Central memory CD8-positive, alpha-beta T cell (primary cell): ENCODE data around the gene LRG1.

Source experiments
- ATAC-seq: fragments of 150-1000 bp; cut with Tn5 transposase; replicated peaks from 2 replicates; pipeline ENCODE4 v1.10.0; 2022; ENCODE audit warnings: mild to moderate bottlenecking, moderate FRiP score, moderate number of reproducible peaks; ENCODE audit not compliant: poor library complexity, severe bottlenecking; ENCODE audit errors: extremely low read depth
- DNase-seq, 2 donors: peaks; one replicate each; pipeline ENCODE4 v3.0.0; 2021; ENCODE audit warnings: low spot score in 2 of 2
- H3K27ac Mint-ChIP-seq: one replicate; pipeline ENCODE4 v1.8.0; 2022; ENCODE audit warnings: low read depth, mild to moderate bottlenecking, moderate library complexity, mixed read lengths
- H3K27me3 Mint-ChIP-seq: one replicate; pipeline ENCODE4 v1.8.0; 2022; ENCODE audit warnings: mixed read lengths
- H3K36me3 Mint-ChIP-seq: one replicate; pipeline ENCODE4 v1.8.0; 2022; ENCODE audit warnings: mild to moderate bottlenecking, moderate library complexity, mixed read lengths; ENCODE audit not compliant: insufficient read depth
- H3K4me1 Mint-ChIP-seq: one replicate; pipeline ENCODE4 v1.8.0; 2022; ENCODE audit warnings: mixed read lengths
- H3K4me3 Mint-ChIP-seq: one replicate; pipeline ENCODE4 v1.8.0; 2022; ENCODE audit warnings: mild to moderate bottlenecking, moderate library complexity, mixed read lengths
- H3K9me3 Mint-ChIP-seq: one replicate; pipeline ENCODE4 v1.8.0; 2022; ENCODE audit warnings: mixed read lengths

LRG1 gene

DNA sequence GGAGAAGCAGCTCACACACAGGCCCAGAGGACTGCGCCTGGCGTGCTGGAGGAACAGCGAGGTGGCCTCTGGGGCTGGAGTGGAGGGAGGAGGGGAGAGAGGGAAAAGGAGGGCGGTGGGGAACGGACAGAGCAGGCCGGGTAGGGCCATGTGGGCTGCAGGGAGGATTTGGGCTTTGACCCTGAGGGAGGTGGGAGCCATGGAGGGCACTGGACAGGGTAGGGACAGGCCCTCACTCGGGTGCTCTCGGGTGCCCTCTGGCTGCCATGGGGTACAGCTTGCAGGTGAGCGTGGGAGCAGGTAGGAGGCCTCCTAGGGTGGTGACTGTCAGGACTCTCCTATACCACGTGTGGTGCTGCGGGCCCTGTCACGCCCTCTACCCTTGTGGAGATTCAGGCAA lies 44.4 kb downstream of the LRG1 start:
- Mint-ChIP-seq H3K27me3 (no peaks in the 10 kb centered on the region), H3K27ac (no peak overlapping the region), H3K36me3 (peaks cover 9% of the 10 kb centered on the region), H3K4me3 (no peak overlapping the region), H3K9me3 (no peaks in the 10 kb centered on the region), H3K4me1 (no peaks in the 10 kb centered on the region)
- ATAC-seq (no peak), DNase-seq (no peak)

DNA sequence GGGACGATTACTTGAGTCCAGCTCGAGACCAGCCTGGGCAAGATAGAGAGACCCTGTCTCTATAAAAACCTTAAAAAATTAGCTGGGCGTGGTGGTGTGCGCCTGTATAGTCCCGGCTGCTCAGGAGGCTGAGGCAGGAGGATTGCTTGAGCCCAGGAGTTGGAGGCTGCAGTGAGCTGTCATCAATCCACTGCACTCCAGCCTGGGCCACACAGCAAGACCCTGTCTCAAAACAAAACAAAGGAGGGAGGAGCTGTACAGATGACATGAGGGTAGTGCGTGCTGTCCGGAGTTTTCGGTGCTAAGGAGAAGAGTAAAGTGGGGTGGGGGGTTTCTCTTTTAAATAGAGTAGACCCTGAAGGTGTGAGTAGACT lies 45.2 kb downstream of the LRG1 start:
- DNase-seq (no peak), ATAC-seq (no peak)
- no peaks in the 10 kb centered on the region for H3K4me1 Mint-ChIP-seq
- no peaks in the 10 kb centered on the region for H3K27me3 Mint-ChIP-seq
- peaks cover 13% of the 10 kb centered on the region for H3K36me3 Mint-ChIP-seq
- no peak overlapping the region for H3K27ac Mint-ChIP-seq
- H3K9me3 Mint-ChIP-seq = no peaks in the 10 kb centered on the region
- H3K4me3 Mint-ChIP-seq = no peak overlapping the region

DNA sequence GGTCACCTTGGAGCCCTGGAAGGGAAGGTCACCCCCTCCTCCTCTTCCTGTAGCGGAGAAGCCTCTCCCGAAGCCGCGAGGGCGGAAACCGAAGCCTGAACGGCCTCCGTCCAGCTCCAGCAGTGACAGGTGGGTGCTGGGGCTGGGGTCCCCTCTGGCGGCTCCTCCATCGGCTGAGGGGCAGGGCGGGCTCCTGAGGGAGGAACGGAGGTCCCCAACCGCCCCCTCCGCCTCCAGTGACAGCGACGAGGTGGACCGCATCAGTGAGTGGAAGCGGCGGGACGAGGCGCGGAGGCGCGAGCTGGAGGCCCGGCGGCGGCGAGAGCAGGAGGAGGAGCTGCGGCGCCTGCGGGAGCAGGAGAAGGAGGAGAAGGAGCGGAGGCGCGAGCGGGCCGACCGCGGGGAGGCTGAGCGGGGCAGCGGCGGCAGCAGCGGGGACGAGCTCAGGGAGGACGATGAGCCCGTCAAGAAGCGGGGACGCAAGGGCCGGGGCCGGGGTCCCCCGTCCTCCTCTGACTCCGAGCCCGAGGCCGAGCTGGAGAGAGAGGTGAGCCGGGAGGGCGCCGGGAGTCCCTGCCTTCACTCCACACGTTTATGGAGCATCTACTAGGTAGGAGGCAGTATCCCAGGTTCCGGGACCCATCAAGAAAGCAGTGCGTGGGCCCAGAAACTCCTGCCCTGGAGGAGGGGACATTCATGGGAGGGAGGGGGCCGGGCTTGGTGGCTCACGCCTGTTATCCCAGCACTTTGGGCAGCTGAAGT lies 45.7 kb downstream of the LRG1 start:
- Mint-ChIP-seq H3K36me3 (peaks cover 13% of the 10 kb centered on the region), H3K4me1 (no peaks in the 10 kb centered on the region), H3K27ac (no peak overlapping the region), H3K9me3 (no peaks in the 10 kb centered on the region), H3K4me3 (no peak overlapping the region), H3K27me3 (no peaks in the 10 kb centered on the region)
- DNase-seq (no peak), ATAC-seq (no peak)

DNA sequence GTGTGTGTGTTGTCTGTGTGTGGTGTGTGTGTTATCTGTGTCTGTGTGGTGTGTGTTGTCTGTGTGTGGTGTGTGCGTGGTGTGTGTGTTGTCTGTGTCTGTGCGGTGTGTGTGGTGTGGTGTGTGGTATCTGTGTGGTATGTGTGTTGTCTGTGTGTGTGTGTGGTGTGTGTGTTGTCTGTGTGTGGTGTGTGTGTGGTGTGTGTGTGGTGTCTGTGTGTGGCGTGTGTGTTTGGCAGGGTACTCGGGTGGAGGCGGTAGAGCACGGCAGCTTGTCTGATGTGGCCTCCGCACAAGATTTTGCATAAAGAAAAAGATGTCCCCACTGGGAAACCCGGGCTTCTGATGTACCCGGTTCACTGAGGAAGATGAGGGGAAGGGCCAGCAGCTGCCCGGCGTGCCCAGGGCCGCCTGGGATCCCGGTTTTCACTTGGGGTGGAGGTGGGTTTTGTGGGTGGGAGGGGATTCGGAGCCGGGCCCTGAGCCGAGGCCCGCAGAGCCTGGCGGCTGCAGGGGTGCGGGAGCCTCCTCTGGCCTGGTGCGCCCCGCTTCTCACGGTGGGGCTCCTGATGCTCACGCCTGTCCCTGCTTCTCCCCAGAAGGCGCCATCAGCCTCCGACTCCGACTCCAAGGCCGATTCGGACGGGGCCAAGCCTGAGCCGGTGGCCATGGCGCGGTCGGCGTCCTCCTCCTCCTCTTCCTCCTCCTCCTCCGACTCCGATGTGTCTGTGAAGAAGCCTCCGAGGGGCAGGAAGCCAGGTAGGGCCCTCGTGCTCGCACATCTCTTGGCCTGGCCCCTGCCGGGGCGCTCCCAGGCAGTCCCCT lies 46.5 kb downstream of the LRG1 start:
- ATAC-seq = no peak

DNA sequence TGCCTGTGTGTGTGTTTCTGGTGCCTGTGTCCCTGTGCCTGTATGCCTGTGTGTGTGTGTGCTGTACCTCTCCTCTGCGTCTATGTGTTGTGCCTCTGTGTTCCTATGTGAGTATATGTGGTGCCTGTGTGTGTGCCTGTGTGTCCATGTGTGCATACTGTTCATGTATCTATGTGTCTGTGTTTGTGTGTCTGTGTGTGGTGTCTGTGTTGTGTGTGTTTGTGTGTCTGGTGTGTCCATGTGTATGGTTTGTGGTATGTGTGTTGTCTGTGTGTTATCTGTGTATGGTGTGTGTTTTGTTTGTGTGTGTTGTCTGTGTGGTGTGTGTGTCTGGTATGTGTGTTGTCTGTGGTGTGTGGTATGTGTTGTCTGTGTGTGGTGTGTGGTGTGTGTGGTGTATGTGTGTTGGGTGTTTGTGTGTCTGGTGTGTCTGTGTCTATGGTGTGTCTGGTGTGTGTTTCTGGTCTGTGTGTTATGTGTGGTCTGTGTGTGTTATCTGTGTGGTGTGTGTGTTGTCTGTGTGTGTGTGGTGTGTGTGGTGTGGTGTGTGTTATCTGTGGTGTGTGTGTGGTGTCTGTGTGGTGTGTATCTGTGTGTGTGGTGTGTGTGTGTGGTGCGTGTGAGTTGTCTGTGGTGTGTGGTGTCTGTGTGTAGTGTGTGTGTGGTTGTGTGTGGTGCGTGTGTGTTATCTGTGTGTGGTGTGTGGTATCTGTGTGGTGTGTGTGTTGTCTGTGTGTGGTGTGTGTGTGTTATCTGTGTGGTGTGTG lies 47.3 kb downstream of the LRG1 start:
- H3K4me1 Mint-ChIP-seq = no peaks in the 10 kb centered on the region
- H3K27me3 Mint-ChIP-seq = no peaks in the 10 kb centered on the region
- peaks cover 13% of the 10 kb centered on the region for H3K36me3 Mint-ChIP-seq

More for the DNA sequence above, 46.5 kb downstream of the LRG1 start:
- Mint-ChIP-seq H3K4me3 (no peak overlapping the region), H3K27ac (no peak overlapping the region), H3K27me3 (no peaks in the 10 kb centered on the region), H3K36me3 (peaks cover 13% of the 10 kb centered on the region), H3K9me3 (no peaks in the 10 kb centered on the region), H3K4me1 (no peaks in the 10 kb centered on the region)
- DNase-seq = no peak

DNA sequence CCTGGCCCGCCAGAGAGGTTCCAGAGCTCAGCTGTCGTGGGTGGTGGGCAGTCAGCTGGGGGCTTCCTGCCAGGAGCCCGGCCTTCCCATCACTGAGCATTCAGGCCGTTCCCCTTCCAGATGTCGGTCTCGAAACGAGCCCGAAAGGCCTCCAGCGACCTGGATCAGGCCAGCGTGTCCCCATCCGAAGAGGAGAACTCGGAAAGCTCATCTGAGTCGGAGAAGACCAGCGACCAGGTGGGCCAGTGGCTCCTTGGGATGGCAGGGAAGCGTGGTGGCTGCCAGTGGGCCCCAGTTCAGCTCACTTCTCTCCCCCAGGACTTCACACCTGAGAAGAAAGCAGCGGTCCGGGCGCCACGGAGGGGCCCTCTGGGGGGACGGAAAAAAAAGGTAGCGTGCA lies 48.4 kb downstream of the LRG1 start:
- peaks cover 13% of the 10 kb centered on the region for H3K36me3 Mint-ChIP-seq
- DNase-seq = no peak
- no peaks in the 10 kb centered on the region for H3K9me3 Mint-ChIP-seq
- peaks cover 5% of the 10 kb centered on the region for H3K4me1 Mint-ChIP-seq
- no peaks in the 10 kb centered on the region for H3K27me3 Mint-ChIP-seq
- ATAC-seq = no peak
- no peak overlapping the region for H3K4me3 Mint-ChIP-seq
- H3K27ac Mint-ChIP-seq = no peak overlapping the region

More for the DNA sequence above, 47.3 kb downstream of the LRG1 start:
- no peak for ATAC-seq
- Mint-ChIP-seq H3K9me3 (no peaks in the 10 kb centered on the region), H3K27ac (no peak overlapping the region), H3K4me3 (no peak overlapping the region)
- DNase-seq = no peak

DNA sequence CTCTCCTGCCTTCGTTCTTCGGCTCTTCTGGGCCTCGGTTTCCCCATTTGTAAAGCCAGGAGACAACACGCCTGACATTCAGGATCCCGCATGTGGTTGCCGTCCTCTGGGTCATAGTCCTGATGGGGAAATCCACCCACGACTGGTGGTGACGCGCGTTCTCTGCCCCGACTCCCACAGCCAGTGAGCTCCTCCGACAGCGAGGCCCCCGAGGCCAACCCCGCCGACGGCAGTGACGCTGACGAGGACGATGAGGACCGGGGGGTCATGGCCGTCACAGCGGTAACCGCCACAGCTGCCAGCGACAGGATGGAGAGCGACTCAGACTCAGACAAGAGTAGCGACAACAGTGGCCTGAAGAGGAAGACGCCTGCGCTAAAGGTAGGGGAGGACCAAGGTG lies 51.3 kb downstream of the LRG1 start:
- H3K9me3 Mint-ChIP-seq = no peaks in the 10 kb centered on the region
- ATAC-seq (no peak), DNase-seq (no peak)
- peaks cover 16% of the 10 kb centered on the region for H3K36me3 Mint-ChIP-seq
- no peak overlapping the region for H3K4me3 Mint-ChIP-seq
- no peak overlapping the region for H3K27ac Mint-ChIP-seq
- H3K4me1 Mint-ChIP-seq = peaks cover 10% of the 10 kb centered on the region
- no peaks in the 10 kb centered on the region for H3K27me3 Mint-ChIP-seq

DNA sequence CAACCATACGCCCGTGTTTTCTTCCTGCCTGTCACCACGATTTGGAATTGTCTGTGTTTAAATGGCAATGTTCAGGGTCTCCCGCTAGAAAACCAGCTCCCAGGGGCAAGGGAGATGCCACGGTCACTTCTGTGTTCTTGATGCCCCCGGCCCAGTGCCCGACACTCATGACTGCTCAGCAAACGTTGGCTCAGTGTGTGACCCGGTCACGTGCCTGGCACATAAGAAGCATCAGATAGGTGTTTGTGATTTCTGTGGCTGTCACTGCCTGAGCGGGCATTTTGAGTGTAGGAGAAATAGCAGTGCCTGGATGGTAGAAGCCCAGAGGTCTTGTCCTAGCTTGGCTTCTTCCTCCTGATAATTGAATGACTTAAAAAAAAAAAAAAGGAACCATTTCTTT lies 52.3 kb downstream of the LRG1 start:
- Mint-ChIP-seq H3K27ac (no peak overlapping the region), H3K4me1 (peaks cover 10% of the 10 kb centered on the region), H3K4me3 (no peak overlapping the region), H3K36me3 (peaks cover 17% of the 10 kb centered on the region), H3K27me3 (no peaks in the 10 kb centered on the region), H3K9me3 (no peaks in the 10 kb centered on the region)
- DNase-seq = no peak
- ATAC-seq = no peak
